Effector memory CD4-positive, alpha-beta T cell (primary cell): ENCODE results near the gene IPO9.

Experiments
- DNase-seq, 3 donors: peaks; one replicate each; pipeline ENCODE4 v3.0.0-alpha.2; 2020
- H3K27ac ChIP-seq: 2 replicates; pipeline ENCODE4 v1.7.0; 2013; ENCODE audit warnings: mild to moderate bottlenecking, low read length, moderate library complexity; ENCODE audit not compliant: insufficient read depth, poor library complexity, severe bottlenecking
- H3K27me3 ChIP-seq: replicated peaks from 2 replicates; pipeline ENCODE4 v1.7.0; 2013; ENCODE audit warnings: mild to moderate bottlenecking, low read length; ENCODE audit not compliant: insufficient read depth, control insufficient read depth, poor library complexity, severe bottlenecking
- H3K36me3 ChIP-seq: 2 replicates; pipeline ENCODE4 v1.7.0; 2013; ENCODE audit warnings: mild to moderate bottlenecking, low read length, moderate library complexity; ENCODE audit not compliant: control insufficient read depth, insufficient read depth
- H3K4me1 ChIP-seq: 2 replicates; pipeline ENCODE4 v1.7.0; 2013; ENCODE audit warnings: low read length, mild to moderate bottlenecking; ENCODE audit not compliant: control insufficient read depth, insufficient read depth, poor library complexity, severe bottlenecking
- H3K4me3 ChIP-seq: 2 replicates; pipeline ENCODE4 v1.7.0; 2013; ENCODE audit warnings: low read length, low read depth, mild to moderate bottlenecking; ENCODE audit not compliant: insufficient read depth, poor library complexity, severe bottlenecking
- H3K9me3 ChIP-seq: 2 replicates; pipeline ENCODE4 v1.7.0; 2013; ENCODE audit warnings: mild to moderate bottlenecking, low read length, moderate library complexity; ENCODE audit not compliant: control insufficient read depth

Gene IPO9

GRCh38 chr1:201916649-201917249 lies 87.8 kb downstream of the IPO9 start:
- H3K4me3 ChIP-seq: no peak overlapping the region
- H3K4me1 ChIP-seq: no peaks in the 10 kb centered on the region
- DNase-seq: no peak
- no peaks in the 10 kb centered on the region for H3K9me3 ChIP-seq
- H3K36me3 ChIP-seq: no peaks in the 10 kb centered on the region
- H3K27ac ChIP-seq: no peak overlapping the region
- no peaks in the 10 kb centered on the region for H3K27me3 ChIP-seq

GRCh38 chr1:201917362-201918033 lies 88.5 kb downstream of the IPO9 start:
- Histone ChIP-seq H3K27me3 (no peaks in the 10 kb centered on the region), H3K4me1 (no peaks in the 10 kb centered on the region), H3K4me3 (no peak overlapping the region), H3K27ac (no peak overlapping the region), H3K36me3 (no peaks in the 10 kb centered on the region), H3K9me3 (no peaks in the 10 kb centered on the region)
- DNase-seq: no peak

GRCh38 chr1:201918343-201918742 lies 89.4 kb downstream of the IPO9 start:
- DNase-seq: no peak
- H3K9me3 ChIP-seq: no peaks in the 10 kb centered on the region
- no peaks in the 10 kb centered on the region for H3K4me1 ChIP-seq
- H3K4me3 ChIP-seq: no peak overlapping the region
- no peaks in the 10 kb centered on the region for H3K27me3 ChIP-seq
- H3K27ac ChIP-seq: no peak overlapping the region
- no peaks in the 10 kb centered on the region for H3K36me3 ChIP-seq

- Histone ChIP-seq H3K27me3 (no peaks in the 10 kb centered on the region), H3K27ac (no peak overlapping the region), H3K4me3 (no peak overlapping the region), H3K4me1 (no peaks in the 10 kb centered on the region), H3K36me3 (no peaks in the 10 kb centered on the region), H3K9me3 (no peaks in the 10 kb centered on the region)
- DNase-seq: no peak
Measured at GRCh38 chr1:201921952-201922558, 93.1 kb downstream of the IPO9 start.

- no peaks in the 10 kb centered on the region for H3K36me3 ChIP-seq
- H3K27ac ChIP-seq: no peak overlapping the region
- no peak for DNase-seq
- H3K4me1 ChIP-seq: no peaks in the 10 kb centered on the region
- H3K9me3 ChIP-seq: no peaks in the 10 kb centered on the region
- H3K4me3 ChIP-seq: no peak overlapping the region
- no peaks in the 10 kb centered on the region for H3K27me3 ChIP-seq
Measured at GRCh38 chr1:201925301-201925567, 96.3 kb downstream of the IPO9 start.

- Histone ChIP-seq H3K9me3 (no peaks in the 10 kb centered on the region), H3K36me3 (no peaks in the 10 kb centered on the region), H3K27me3 (no peaks in the 10 kb centered on the region), H3K27ac (no peak overlapping the region), H3K4me3 (no peak overlapping the region), H3K4me1 (no peaks in the 10 kb centered on the region)
- DNase-seq: no peak
Measured at GRCh38 chr1:201925981-201926645, 97.2 kb downstream of the IPO9 start.

GRCh38 chr1:201928266-201928665 lies 99.3 kb downstream of the IPO9 start:
- no peak overlapping the region for H3K4me3 ChIP-seq
- H3K27me3 ChIP-seq: no peaks in the 10 kb centered on the region
- H3K9me3 ChIP-seq: no peaks in the 10 kb centered on the region
- no peak for DNase-seq
- H3K27ac ChIP-seq: no peak overlapping the region
- no peaks in the 10 kb centered on the region for H3K4me1 ChIP-seq
- no peaks in the 10 kb centered on the region for H3K36me3 ChIP-seq

GRCh38 chr1:201930137-201930536 lies 101.2 kb downstream of the IPO9 start:
- H3K27me3 ChIP-seq: no peaks in the 10 kb centered on the region
- DNase-seq: no peak
- no peaks in the 10 kb centered on the region for H3K36me3 ChIP-seq
- H3K4me3 ChIP-seq: no peak overlapping the region
- no peak overlapping the region for H3K27ac ChIP-seq
- no peaks in the 10 kb centered on the region for H3K4me1 ChIP-seq
- H3K9me3 ChIP-seq: no peaks in the 10 kb centered on the region

- Histone ChIP-seq H3K9me3 (no peaks in the 10 kb centered on the region), H3K4me1 (no peaks in the 10 kb centered on the region), H3K27me3 (no peaks in the 10 kb centered on the region), H3K4me3 (no peak overlapping the region), H3K36me3 (no peaks in the 10 kb centered on the region), H3K27ac (no peak overlapping the region)
- no peak for DNase-seq
Measured at GRCh38 chr1:201930803-201931202, 101.8 kb downstream of the IPO9 start.
